NCI-H1048 (cell line): ENCODE measurements around the gene TRIML1.
"Not testable (repeated sequence)": the region's sequence is repeated elsewhere in the genome, so short reads cannot be mapped to it uniquely, and the experiment has no call there.

Experiments used
- DNase-seq: peaks from one replicate; lab custom pipeline; 2025; lab: John Stamatoyannopoulos, UW

TRIML1 gene

DNA sequence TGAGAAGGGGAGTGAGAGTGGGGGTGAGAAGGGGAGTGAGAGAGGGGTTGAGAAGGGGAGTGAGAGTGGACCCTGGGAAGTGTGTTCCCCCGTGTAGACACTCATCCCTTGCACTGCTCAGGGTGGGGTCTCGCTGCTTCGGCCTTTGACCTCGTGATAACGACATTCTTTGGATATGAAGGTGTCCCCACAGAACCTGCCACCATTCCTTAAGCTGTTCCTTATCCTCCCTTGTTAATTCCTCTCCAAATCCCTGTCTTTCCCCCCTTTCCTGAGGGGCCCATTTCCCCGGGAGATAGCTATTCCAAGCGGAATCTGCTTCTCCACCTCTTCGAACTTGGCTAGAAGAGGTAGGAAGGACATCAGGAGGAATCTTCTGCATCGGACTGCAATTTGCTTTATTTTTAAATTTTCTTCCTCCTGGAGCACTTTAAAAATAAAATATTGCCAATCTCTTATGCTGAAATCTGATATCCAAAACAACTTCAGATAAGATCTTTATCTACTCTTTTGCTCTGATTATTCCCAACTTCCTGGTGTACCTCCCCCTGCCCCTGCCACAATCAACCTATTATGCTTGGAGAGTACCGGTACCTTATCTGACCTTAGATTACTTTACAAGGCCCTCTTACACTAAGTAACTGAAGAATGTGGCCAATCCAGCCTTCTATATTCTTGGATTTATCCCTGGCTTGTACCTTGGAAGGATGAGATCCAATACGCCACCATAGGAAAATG lies 15.6 kb downstream of the TRIML1 start:
- DNase-seq, result no peak

GRCh38 chr4:188158336-188158735 lies 19.1 kb downstream of the TRIML1 start:
- no peak for DNase-seq

DNA sequence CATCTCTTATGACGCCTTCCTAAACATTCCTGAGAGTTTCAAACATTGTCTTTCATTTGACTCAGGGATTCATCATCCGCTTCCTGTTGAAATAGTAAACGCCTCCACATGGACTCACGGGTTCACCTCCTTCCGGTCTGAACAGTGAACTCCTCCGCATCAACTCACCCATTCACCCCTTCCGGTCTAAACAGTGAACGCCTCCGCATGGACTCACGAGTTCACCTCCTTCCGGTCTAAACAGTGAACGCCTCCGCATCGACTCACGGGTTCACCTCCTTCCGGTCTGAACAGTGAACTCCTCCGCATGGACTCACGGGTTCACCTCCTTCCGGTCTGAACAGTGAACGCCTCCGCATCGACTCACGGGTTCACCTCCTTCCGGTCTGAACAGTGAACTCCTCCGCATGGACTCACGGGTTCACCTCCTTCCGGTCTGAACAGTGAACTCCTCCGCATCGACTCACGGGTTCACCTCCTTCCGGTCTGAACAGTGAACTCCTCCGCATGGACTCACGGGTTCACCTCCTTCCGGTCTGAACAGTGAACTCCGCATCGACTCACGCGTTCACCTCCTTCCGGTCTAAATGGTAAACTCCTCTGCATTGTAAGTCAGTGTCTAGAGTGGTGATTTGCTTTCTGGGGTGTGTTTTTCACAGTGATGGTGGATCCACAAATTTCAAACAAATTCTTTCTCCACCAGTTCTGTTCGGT lies 20.4 kb downstream of the TRIML1 start:
- DNase-seq, result not testable (repeated sequence)

DNA sequence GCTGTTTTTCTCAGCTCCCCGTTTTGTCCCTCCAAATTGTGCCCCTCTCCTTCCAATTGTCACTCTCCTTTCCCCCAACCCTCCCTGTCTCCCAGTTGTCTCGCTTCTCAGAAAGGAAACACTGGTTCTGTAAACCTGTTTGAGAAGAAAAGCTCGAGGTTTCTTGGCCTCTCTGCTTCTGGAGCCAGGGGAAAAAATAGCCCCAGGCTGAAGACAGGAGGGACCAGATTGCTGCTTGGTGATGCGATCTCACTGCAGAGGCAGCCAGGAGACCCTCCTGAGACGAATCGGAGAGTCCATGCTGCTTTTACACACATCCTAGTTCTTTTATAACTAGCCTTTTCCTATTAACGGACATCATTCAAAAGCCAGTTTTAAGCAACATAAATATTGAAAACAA lies 21.2 kb downstream of the TRIML1 start:
- DNase-seq, result no peak

- no peak for DNase-seq
Observed at GRCh38 chr4:188161167-188161566, 21.9 kb downstream of the TRIML1 start.

- DNase-seq, result no peak
Observed at GRCh38 chr4:188162698-188163097, 23.5 kb downstream of the TRIML1 start.

DNA sequence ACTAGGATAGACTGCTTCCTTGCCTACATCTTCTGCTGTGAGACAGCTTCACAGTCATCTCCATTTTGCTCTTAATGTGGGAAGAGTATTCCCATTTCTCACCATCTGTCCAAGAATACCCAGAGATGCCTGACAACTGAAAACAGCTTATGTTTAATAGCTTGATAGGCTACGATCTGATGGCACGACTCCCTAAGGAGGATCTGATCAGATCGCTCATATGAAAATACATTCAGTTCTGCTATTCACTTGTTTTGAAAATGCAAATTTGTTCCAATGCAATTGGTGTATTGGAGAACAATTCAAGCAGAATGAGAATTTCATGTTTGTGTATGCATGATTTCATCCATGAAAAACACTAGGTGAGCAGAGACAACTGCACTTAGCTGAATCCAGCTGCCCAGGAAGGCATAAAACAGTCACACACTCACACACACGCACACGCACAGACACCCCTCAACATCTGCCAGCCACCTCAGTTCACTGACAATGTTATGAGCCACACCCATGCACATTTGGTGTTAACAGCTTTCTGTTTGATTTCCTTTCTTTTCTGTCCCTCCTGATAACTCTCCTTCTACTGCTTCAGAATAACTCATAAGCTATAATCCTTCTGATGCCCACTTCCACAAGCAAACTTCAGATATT lies 29.6 kb downstream of the TRIML1 start:
- no peak for DNase-seq

- no peak for DNase-seq
Observed at GRCh38 chr4:188171551-188171950, 32.3 kb downstream of the TRIML1 start.

DNA sequence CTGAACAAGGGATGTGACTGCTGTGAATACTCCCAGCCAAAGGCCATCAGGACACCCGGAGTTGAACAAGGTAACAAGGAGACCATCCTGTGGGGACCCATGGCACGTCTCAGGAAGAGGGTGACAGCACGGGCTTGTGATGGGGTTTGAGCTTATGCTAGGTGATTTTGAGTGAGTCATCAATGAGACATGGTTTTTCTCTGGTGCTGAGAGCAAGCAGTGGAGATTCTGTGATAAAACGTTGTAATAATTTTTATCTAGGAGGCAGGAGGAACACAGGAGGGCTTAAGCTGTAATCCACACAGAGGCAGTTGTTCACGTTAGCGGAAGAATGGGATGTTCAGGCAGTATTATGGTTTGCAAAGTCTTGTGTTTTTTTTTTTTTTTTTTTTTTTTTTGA lies 36.0 kb downstream of the TRIML1 start:
- DNase-seq, result no peak

- DNase-seq, result no peak
Observed at GRCh38 chr4:188177997-188178675, 38.9 kb downstream of the TRIML1 start.

DNA sequence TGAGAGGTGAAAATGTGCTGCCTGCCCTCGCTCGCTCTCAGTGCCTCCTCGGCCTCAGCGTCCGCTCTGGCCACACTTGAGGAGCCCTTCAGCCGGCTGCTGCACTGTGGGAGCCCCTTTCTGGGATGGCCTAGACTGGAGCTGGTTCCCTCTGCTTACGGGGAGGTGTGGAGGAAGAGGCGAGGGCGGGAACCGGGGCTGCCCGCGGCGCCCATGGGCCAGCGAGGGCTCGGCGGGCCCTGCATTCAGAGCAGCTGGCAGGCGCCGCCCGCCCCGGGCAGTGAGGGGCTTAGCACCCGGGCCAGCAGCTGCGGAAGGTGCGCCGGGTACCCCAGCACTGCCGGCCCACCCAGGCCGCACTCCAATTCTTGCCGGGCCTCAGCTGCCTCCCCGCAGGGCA lies 39.6 kb downstream of the TRIML1 start:
- no peak for DNase-seq

- no peak for DNase-seq
Observed at GRCh38 chr4:188187106-188187505, 47.9 kb downstream of the TRIML1 start.

DNA sequence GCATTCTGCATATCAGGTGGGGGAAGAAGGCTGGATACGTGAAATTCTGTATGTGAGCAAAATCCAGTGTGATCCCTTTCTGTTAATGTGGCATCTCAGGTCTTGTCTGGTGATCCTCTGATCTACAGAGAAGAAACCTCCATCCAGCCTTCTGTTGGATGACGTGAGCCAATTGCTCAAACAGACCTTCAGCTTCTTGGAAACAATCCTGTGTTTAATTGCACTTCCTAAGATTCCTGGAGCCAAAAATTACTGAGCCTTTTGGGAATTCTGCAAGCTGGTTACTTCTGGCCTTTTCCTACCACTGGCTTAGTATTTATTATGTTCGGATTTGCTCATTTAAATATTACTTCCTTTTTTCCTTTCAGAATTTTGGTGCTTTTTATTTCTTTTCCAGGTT lies 51.2 kb downstream of the TRIML1 start:
- DNase-seq, result no peak

- DNase-seq, result no peak
Observed at GRCh38 chr4:188194421-188194820, 55.2 kb downstream of the TRIML1 start.

GRCh38 chr4:188195389-188195985 lies 56.2 kb downstream of the TRIML1 start:
- no peak for DNase-seq

- DNase-seq, result no peak
Observed at GRCh38 chr4:188196134-188196735, 57.0 kb downstream of the TRIML1 start.
